DMS79 treated with DMSO at 0.1 percent for 48 hours (cell line): ENCODE measurements around the gene SYT13.

ENCODE experiments used
- DNase-seq: peaks from one replicate; lab custom pipeline; 2025; lab: John Stamatoyannopoulos, UW

The SYT13 gene, protein sequence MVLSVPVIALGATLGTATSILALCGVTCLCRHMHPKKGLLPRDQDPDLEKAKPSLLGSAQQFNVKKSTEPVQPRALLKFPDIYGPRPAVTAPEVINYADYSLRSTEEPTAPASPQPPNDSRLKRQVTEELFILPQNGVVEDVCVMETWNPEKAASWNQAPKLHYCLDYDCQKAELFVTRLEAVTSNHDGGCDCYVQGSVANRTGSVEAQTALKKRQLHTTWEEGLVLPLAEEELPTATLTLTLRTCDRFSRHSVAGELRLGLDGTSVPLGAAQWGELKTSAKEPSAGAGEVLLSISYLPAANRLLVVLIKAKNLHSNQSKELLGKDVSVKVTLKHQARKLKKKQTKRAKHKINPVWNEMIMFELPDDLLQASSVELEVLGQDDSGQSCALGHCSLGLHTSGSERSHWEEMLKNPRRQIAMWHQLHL

DNA sequence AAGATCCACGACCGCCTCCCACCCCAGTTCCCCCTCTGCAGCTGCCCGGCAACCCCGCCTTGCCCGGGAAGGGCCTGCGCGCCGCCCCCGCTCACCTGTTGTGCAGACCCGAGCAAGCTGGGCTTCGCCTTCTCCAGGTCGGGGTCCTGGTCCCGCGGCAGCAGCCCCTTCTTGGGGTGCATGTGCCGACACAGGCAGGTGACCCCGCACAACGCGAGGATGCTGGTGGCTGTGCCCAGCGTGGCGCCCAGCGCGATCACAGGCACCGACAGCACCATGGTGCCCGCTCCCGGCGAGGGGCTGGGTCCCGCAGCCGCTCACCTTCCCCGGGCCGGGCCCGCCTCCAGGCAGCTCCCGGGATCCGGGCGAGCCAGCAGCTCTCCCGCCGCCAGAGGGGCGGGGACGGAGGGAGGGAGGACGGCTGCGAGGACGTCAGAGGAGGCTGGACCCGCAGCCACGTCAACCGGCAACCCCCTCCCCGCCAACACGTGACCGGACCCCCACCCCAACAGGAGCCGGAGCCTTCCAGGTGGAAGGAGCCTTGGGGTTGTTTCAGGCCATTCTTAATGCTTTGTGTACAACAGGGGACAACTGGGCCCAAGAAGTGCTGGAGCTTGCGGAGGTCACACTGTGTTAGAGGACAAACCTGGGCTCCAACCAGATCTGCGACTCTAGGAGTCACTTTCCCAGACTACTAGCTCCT is at the start of gene SYT13:
Gene SYT13 (minus strand): TSS at position 412 of the 703 bp plus-strand sequence. CDS start 134 bp downstream, at position 278.
- DNase-seq: peak; percentile 68

DNA sequence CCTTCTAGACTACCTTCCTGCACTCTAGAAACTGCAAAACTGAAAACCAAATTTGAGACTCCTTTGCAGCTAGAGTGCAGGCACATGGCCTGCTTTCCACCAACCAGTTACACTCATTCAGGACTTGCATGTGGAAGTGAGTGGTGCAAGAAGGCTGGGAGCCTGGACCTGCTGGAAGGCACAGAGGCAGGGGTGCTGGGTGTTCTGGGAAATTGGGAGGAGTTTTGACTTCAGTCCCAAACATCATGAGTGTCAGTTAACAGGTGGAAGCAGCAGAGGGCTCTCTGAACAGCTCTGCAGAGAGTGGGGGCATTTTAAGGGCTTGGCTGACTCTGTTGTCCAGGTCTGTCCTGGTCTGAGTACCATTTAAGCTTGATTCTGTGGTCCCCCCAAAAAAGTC is 49.3 kb upstream of the SYT13 start:
- DNase-seq: no peak

DNA sequence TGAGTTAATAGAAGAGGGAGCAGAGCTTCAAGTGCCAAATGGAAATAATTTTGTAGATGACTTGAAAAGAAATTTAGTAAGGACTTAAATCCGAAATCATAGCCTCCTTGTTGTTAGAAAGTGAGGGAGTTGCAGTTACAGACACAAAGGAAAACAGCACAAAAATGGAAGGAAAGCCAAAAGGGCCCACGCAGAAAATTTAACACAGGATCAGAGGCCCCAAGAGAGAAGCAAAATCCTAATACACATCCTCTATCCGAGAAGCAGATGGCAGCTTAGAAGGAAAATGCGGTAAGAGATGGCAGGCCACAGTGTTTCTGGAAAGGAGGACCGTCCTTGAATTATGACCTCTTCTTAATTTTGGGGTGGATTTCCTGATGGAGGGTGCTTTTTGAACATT is 48.7 kb upstream of the SYT13 start:
- no peak for DNase-seq

DNA sequence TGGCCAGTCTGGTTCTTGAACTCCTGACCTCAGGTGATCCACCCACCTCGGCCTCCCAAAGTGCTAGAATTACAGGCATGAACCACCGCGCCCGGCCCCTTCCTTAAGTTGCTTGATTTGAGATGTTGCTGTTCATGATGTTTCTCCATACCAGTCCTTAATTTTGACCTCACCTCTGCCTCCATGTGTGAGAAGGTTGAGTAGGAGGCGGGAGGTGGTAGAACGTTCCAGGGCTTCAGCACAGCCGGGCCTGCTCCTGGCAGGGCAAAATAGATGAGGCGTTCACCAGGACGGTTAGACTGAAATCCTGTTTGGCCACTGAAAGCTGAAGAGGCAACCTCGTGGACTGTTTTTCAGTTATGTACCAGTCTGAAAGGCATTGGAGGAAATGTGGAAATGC is 48.3 kb upstream of the SYT13 start:
- DNase-seq: no peak

DNA sequence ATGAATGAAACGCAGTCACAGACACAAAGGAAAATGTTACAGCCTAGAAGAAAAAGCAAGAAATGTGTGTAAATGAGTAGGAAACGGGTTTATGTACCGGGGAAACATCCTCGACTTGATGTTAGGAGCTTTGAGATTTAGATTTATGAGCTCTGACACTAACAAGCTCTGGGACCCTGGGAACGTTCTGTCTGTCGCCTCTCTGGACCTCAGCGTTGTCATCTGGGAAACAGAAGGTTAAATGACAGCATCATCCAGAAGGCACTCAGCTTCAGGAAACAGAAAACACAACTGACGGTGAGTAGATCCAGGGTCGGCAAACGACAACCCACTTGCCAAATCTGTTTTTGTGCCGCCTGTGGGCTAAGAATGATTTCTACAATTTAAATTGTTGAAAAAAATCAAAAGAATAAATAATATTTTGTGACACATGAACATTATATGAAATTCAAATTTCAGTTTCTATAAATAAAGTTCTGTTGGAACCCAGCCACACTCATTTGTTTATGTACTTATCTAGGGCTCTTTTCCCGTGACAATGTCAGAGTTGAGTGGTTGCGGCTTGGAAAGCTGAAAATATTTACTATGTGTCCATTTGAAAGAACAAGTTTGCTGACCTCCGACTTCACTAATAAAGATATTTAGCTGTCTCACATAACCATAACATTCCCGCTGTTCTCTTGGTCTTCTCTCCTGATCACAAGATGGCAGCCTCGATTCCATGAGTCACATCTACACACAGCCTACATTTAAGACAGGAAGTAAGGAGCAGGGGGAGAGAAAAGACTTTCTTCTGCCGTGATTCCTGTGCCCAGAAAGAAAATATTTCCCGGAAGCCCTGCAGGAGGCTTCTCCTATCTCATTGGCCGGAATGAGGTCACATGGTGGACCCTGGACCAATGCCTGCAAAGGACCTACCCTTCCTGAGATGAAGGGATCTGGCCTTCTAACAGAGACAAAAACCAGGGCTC is 47.1 kb upstream of the SYT13 start:
- peak; percentile 69 for DNase-seq

DNA sequence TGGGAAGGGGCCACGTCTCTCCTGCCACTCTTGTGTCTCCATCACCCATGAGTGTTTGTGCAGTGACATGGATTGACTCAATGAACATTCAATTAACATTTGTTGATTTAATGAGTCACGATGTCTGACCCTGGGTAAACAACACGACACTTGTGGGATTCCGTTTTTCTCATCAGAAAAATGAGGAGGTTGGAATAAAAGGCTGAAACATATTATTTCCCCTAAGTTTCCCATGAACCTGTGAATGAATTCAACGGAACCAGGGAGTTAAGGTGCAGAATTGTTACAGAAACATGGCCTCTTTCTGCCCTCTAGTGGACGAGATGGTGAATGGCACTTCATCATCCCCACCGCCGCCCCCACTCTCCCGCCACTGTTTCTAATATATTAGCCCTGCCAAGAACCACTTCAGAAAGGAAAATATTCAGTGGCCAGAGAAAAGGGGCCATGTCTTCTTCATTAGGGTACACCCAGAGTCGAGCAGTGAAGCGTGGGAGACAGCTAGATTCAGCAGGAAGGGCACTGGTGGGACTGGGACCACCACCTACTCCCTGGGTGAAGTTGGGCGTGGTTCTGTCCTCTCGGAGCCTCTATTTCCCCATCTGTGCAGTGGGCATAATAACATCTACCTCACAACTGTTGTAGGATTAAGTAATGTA is 46.3 kb upstream of the SYT13 start:
- peak; percentile 65 for DNase-seq

DNA sequence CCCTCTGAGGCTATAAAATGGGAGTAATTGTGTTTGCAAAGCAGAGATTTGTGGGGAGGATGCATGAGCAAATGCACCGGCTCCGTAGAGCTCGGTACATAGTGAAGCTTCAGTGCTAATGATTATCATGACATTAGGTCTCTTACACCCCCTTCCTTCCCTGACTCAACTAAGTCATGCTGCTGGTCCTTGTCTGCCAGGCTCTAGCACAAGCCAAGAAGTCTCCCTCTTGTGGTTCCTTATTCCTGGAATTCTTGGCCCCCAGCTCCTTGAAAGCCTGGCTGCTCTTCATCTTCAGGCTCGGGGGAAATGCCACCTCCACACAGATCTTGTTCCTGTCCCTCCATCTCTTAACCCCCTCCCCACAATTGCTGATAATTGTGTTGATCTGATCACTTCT is 45.7 kb upstream of the SYT13 start:
- DNase-seq: no peak

DNA sequence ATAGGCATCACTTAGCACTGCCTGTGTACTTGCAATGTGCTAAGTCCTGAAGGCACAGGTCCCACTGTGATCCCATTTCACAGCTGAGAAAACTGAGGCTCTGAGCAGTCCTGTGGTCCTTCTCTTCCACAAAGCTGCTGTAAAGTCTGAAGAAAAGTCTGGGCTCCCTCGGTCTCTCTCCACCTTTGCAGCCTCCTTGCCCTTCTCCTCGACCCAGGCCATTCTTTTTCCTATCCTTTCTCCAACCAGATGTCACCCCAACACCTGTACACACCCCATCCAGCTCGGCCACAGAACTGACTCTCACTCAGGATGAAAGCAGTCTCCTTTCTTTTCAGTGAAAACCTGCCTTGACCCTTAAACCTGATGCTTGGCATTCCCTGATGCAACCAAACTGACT is 42.6 kb upstream of the SYT13 start:
- no peak for DNase-seq

DNA sequence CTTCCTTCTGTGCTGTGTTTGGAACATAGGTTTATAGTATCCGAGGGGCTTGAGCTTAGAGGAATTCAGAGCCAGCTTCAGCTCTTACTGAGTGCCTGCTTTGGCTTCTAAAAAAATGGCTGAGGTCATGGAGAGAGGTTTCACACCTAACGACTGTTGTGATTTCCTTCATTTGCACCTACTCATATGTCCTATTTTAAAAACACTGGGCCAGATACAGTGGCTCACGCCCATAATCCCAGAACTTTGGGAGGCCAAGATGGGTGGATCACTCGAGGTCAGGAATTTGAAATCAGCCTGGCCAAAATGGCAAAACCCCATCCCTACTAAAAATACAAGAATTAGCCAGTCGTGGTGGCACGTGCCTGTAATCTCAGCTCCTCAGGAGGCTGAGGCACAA is 38.3 kb upstream of the SYT13 start:
- no peak for DNase-seq

DNA sequence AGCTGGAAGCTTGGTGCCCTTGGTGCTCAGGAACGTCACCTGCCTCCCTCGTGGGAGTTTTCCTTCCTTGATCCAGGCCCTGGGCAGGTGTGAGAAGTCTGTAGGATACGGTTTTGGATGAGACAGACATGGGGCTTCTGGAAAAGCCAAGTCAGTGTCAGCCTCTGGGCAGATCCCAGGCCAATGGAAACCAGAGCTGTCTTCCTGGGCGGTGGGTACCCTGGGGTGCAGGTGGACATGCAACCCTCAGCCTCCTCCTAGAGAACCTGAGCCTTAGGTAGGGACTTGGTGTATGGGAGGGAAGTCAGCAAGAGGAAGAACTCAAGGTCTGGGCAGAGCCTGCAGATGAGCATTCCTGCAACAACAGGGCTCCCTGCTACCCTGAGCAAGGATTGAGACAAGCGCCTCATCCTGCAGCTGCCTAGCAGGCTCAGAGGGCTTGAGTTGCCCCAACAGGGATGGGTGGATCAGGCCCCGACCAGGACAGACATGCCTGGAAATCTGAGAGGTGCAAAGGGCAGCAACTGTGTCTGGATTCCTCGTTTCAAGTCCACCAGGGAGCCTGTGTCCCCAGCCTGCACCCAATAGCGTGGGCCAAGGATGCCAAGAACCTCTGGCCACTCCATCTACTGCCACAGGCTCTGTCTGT is 37.6 kb upstream of the SYT13 start:
- DNase-seq: no peak

DNA sequence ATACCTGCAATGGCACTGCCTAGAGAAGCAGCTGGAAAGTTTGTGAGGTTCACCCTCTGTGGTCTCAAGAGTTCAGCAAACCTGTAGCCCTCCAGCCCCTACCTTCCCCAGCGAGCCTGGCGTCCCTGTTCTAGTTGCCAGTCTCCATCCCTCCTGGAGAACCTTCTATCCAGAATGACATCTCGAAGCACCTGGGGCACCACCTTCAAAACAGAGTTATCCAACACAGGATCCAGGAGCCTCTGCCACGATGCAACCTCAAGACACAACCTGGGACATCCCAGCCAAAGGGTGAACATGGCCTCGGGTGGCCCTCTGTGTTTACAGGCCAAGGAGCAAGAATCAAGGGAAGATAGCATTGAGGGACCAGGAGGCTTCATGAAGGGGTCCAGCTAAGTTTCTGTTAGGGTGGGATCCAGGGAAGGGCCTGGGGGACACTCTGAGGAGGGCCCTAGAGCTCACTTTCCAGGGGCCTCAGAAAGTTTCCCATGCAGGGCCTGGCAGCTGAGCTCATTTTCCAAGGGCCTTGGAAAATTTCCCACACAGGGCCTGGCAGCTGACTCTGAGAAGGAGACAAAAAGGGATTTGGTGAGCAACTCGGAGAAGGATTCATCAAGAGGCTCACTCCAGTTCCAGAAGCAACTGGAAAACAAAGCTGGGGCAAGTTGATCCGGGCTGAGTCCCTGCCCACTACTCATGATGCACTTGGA is 36.9 kb upstream of the SYT13 start:
- DNase-seq: no peak

DNA sequence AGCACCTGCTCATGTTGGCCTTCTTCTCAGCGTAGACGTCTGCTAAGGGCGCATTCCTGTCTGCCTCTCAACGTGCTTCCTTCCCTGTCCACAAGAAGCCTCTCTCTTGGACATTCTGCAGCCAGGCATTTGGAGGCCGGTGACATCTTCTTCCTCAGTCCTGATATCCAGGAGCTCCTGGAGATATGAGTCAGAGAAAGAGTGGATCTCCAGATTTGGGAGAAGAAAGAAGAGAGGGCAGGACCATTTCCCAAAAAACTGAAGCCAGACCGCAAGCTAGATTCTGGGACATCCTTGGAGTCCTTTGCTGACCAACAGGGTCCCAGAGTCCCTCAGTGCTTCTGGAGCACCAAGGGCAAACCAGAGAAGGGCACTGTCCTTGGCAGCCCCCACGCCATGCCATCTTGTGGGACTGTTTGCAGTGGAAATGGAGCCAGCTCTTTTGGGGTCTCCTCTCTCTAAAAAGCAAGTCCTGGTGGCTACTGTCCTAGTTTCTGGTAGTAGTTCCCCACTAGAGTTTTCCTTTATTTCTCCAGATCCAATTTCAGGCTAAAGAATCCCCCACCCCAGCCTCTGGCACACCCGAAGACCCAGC is 36.1 kb upstream of the SYT13 start:
- DNase-seq: no peak

DNA sequence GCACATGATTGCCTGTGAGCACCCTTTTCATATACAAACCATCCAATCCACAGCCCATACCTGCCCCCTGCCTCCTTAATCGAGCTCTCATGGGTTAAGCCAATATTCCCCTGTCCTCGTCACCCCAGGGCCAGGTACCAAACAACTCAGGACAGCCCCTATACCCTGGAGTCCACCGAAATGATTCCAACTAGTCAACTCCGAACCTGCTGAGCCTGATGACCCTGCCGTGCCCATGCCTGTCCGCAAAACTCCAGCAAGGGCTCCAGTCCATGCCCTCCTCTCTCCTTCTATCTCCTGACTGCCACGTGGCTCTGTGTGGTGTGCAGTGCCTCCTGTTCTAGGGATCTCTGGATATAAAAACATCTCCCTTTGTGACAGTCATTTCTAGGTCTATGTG is 35.5 kb upstream of the SYT13 start:
- DNase-seq: no peak

DNA sequence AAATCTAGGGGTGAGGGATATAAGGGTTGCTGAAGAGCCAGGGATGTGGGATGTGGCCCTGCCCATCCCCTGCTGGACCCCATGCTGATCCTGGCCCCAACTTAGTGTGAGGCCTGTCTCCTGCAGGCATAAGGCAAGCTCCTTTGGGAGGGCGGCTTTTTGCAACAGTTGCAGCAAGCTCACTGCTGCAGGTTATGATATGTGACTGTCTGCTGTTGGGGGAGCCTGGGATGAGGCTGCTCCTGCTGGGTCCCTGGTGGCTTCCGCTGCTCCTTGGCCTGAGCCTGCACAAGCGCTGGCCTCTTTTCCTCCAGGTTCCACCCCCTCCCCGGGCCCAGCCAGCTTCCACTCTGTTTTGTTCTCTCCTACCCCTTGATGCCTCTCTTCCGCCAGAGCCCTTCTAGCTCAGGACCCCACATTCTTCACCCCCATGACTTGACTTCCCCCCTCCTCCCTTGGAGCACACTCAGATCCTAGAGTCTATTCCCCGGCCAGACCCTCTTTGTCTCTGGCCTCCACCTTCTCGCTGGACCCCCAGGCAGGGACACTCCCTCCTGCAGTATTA is 35.0 kb upstream of the SYT13 start:
- DNase-seq: no peak

DNA sequence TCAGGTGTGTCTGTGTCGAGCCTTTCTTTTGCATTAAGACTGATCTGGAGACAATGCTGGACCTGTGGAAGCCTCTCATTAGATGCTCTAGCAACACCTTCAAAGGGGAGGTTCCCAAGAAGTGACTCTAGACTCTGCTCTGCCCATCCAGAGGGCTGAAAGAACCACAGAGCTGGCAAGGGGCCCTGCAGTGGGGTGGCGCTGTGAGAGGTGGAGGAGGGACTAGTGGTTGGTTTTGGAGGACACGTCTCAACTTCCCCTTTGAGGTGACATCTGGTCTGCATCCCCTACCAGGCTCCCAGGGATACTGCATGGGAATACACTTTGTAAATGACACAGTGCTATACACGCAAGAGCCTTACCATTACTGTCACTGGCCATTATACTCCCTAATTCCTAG is 34.2 kb upstream of the SYT13 start:
- no peak for DNase-seq

DNA sequence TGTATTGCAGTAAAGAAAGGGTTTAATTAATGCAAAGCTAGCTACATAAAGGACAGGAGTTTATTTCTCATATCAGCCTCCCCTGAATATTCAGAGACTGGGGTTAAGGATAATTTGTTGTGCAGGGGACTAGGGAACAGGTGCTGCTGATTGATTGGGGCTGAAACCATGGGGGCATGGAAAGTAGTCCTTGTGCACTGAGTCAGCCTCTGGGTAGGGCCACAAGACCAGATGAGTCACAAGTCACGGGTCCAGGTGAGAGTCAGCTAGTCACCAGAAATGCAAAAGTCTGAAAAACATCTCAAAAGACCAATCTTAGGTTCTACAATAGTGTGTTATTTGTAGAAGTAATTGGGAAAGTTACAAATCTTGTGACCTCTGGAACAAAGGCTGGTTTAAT is 32.9 kb upstream of the SYT13 start:
- no peak for DNase-seq

DNA sequence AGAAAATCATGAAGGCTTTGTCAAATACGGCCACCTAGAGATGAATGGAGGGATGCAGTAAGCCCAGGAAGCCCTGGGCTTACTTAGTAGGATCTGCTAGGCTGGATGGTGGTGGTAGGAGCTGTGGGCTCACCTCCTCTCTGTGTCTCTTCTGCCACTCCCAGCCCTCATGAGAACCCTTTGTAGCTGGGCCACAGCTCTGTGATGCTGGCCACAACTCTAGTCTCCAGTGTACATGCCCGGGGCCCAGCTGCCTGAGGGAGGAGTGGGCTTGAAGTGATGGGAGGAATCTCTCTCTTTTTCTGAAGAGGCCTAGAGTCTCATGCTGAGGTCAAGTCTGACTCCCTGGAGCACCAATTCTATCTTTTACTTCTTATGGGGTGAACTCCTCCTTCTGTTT is 32.4 kb upstream of the SYT13 start:
- DNase-seq: no peak

DNA sequence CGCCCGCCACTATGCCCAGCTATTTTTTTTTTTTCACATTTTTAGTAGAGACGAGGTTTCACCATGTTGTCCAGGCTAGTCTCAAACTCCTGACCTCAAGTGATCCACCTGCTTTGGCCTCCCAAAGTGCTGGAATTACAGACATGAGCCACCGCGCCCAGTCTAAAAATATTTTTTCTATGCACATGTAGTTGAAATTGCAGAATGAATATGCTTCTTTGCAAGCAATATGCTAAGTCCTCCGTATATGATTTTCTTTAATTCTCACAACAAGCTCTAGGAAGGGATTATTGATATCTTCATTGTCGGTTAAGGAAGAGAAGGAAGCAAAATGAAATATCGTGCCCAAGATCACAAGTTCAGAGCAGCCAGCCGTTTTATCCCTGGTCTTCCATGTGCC is 30.1 kb upstream of the SYT13 start:
- DNase-seq: no peak

DNA sequence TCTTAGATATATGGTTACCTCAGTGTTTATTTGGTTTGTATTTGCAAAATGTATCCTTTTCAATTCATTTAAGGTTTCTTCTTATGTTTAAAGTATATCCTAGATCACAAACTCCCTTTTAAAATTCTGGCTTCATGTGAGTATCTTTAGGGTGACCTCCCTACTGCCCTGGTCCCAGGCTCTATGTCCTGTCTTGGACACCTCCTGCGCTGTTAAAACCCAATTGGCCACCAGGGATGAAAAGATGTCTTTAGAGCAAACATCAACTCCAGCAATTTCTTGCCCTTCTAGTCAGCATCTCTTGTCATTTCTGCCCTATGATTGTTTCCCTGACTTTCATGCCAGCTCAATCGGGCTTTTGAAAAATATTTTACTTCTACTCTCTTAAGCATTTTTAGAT is 28.8 kb upstream of the SYT13 start:
- DNase-seq: no peak
